Kidney tubule cell (primary cell): ENCODE measurements around the gene MAP3K20.
"Not testable (repeated sequence)": the region's sequence is repeated elsewhere in the genome, so short reads cannot be mapped to it uniquely, and the experiment has no call there.

Source experiments
- DNase-seq: peaks from one replicate; pipeline ENCODE4 v3.0.0-alpha.2; 2018; ENCODE audit warnings: low spot score

MAP3K20 gene

GRCh38 chr2:173161507-173161906 lies 85.9 kb downstream of the MAP3K20 start:
- DNase-seq, result no peak

GRCh38 chr2:173163357-173163756 lies 87.7 kb downstream of the MAP3K20 start:
- not testable (repeated sequence) for DNase-seq

GRCh38 chr2:173164396-173164795 lies 88.8 kb downstream of the MAP3K20 start:
- no peak for DNase-seq

- peak; percentile 17 for DNase-seq
These were observed 90.0 kb downstream of the MAP3K20 start for GRCh38 chr2:173165443-173166238.

GRCh38 chr2:173171321-173171720 lies 95.7 kb downstream of the MAP3K20 start:
- DNase-seq, result no peak

- peak; percentile 55 for DNase-seq
These were observed 96.4 kb downstream of the MAP3K20 start for GRCh38 chr2:173171924-173172643.

GRCh38 chr2:173174339-173174738 lies 98.7 kb downstream of the MAP3K20 start:
- DNase-seq, result not testable (repeated sequence)

GRCh38 chr2:173175222-173175621 lies 99.6 kb downstream of the MAP3K20 start:
- DNase-seq, result no peak

- no peak for DNase-seq
These were observed 106.3 kb downstream of the MAP3K20 start for GRCh38 chr2:173181982-173182381.

GRCh38 chr2:173184031-173185004 lies 108.7 kb downstream of the MAP3K20 start:
- DNase-seq, result peak; percentile 94

- DNase-seq, result no peak
These were observed 109.8 kb downstream of the MAP3K20 start for GRCh38 chr2:173185437-173185836.

GRCh38 chr2:173187941-173188788 lies 112.5 kb downstream of the MAP3K20 start:
- peak; percentile 38 for DNase-seq

GRCh38 chr2:173191601-173192000 lies 116.0 kb downstream of the MAP3K20 start:
- DNase-seq, result peak; percentile 86

GRCh38 chr2:173192071-173192470 lies 116.4 kb downstream of the MAP3K20 start:
- no peak for DNase-seq

GRCh38 chr2:173193925-173194324 lies 118.3 kb downstream of the MAP3K20 start:
- peak; percentile 73 for DNase-seq

- no peak for DNase-seq
These were observed 119.5 kb downstream of the MAP3K20 start for GRCh38 chr2:173195100-173195499.

- no peak for DNase-seq
These were observed 120.4 kb downstream of the MAP3K20 start for GRCh38 chr2:173196080-173196479.

GRCh38 chr2:173196638-173197037 lies 121.0 kb downstream of the MAP3K20 start:
- DNase-seq, result no peak

GRCh38 chr2:173198327-173198726 lies 122.7 kb downstream of the MAP3K20 start:
- no peak for DNase-seq

- no peak for DNase-seq
These were observed 123.6 kb downstream of the MAP3K20 start for GRCh38 chr2:173199294-173199693.

GRCh38 chr2:173202570-173202969 lies 126.9 kb downstream of the MAP3K20 start:
- DNase-seq, result no peak
